Measurements from ENCODE around the gene HAP1. TPM values are rescaled to one million over a fixed set of nuclear protein-coding genes. Genes with fewer than 3 reads are reported as not detected.

Gene HAP1
- total and polyA plus RNA-seq, 4 donors: under 0.01 to 0.05 (median 0.03) TPM

DNA sequence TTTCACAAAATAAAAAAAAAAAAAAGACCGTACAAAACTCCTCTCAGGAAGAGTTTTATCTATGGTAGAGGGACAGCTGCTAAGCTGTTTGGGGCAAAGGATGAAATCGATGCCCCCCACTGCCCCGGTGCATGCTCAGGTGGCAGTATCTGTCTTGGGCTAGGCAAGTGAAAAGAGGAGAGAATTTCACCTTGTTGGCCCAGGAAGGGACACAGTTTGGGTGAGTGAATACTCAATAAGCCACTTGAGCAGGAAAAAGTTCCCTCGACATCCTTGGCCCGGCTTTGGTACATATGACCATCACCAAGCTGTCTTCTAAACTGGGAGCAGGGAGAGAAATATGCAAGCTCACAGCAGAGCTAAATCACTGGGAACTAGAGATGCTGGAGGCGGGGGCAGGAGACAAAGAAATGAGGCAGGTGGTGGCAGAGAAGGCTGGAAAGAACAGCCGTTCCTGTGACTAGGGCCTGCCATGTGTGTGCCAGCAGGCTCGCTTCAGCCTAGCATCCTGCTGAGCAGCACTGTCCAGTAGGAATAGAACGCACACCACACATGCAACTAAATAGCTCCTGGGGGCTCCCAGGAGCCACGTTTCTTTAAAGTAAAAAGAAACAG, 53.9 kb downstream of the HAP1 start:
- TF ChIP-seq, protein P1, sequence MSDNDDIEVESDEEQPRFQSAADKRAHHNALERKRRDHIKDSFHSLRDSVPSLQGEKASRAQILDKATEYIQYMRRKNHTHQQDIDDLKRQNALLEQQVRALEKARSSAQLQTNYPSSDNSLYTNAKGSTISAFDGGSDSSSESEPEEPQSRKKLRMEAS (IDR thresholded peaks at IDR 0.05): no peak
- TF ChIP-seq, protein P2, sequence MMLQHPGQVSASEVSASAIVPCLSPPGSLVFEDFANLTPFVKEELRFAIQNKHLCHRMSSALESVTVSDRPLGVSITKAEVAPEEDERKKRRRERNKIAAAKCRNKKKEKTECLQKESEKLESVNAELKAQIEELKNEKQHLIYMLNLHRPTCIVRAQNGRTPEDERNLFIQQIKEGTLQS (IDR thresholded peaks at IDR 0.05): no peak
- no peak overlapping the region for H3K9ac ChIP-seq (ENCODE audit: low read depth in 1 of 2, low read length in 2 of 2)
- DNase-seq (ENCODE audit: low spot score): no peak
- no peaks in the 10 kb centered on the region for H3K27me3 ChIP-seq (ENCODE audit: control insufficient read depth in 4 of 4, insufficient read depth in 4 of 4, low read length in 3 of 4)
- no peak overlapping the region for H3K27ac ChIP-seq (ENCODE audit: low read depth in 1 of 2, low read length in 2 of 2)
- WGBS: 90% methylated on average over 10 of the region's 10 CpGs
- H3K9me3 ChIP-seq (ENCODE audit: control insufficient read depth in 4 of 4, low read length in 3 of 4): no peaks in the 10 kb centered on the region
- H3K4me3 ChIP-seq (ENCODE audit: low read depth in 1 of 3, low read length in 3 of 3): no peak overlapping the region
- H3K4me1 ChIP-seq (ENCODE audit: control insufficient read depth in 4 of 4, insufficient read depth in 4 of 4, low read length in 3 of 4): peaks cover 2 to 9% (median 9%) of the 10 kb centered on the region in 4 donors
- no peaks in the 10 kb centered on the region for H3K36me3 ChIP-seq (ENCODE audit: control insufficient read depth in 4 of 4, insufficient read depth in 3 of 4, low read depth in 1 of 4, low read length in 3 of 4)

DNA sequence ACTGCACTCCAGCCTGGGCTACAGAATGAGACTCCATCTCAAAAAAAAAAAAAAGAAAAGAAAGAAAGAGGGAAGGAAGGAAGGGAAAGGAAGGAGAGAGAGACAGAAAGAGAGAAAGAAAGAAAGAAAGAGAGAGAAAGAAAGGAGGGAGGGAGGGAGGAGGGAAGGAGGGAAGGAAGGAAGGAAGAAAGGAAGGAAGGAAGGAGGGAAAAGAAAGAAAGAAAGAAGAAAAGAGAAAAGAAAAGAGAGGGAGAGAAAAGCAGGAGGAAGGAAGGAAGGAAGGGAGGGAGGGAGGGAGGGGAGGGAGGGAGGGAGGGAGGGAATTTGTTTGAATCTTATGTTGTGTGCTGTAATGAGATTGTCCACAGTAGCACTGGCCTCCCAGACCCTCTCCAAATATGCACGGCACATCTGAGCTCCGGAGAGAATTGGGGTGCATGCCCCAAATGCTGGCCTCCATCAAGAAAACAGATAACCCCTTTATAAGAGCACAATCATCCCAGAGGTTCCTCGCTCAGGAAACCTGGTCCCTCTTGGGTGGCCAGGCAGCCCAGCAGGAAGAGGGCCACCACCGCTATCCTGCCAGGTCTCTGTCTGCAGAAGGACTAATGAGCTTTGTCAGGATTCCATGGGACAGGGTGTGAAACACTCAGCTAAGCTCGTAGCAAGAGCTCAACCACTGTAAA, 54.6 kb downstream of the HAP1 start:
- Histone ChIP-seq H3K27me3 (ENCODE audit: control insufficient read depth in 4 of 4, insufficient read depth in 4 of 4, low read length in 3 of 4) (no peaks in the 10 kb centered on the region), H3K9me3 (ENCODE audit: control insufficient read depth in 4 of 4, low read length in 3 of 4) (no peaks in the 10 kb centered on the region), H3K36me3 (ENCODE audit: control insufficient read depth in 4 of 4, insufficient read depth in 3 of 4, low read depth in 1 of 4, low read length in 3 of 4) (no peaks in the 10 kb centered on the region), H3K27ac (ENCODE audit: low read depth in 1 of 2, low read length in 2 of 2) (no peak overlapping the region), H3K4me1 (ENCODE audit: control insufficient read depth in 4 of 4, insufficient read depth in 4 of 4, low read length in 3 of 4) (peaks cover 2 to 12% (median 10%) of the 10 kb centered on the region in 4 donors), H3K4me3 (ENCODE audit: low read depth in 1 of 3, low read length in 3 of 3) (no peak overlapping the region), H3K9ac (ENCODE audit: low read depth in 1 of 2, low read length in 2 of 2) (no peak overlapping the region)
- WGBS: 84% methylated on average over 5 of the region's 5 CpGs
- no peak for DNase-seq (ENCODE audit: low spot score)
- TF ChIP-seq NR2F2 (IDR thresholded peaks at IDR 0.05) (no peak), SP1 (IDR thresholded peaks at IDR 0.05) (no peak), GABPA (IDR thresholded peaks at IDR 0.05 in 1 of 2, conservative IDR thresholded peaks at IDR 0.05 in 1 of 2) (no peak), HNF4A (conservative IDR thresholded peaks at IDR 0.05) (no peak), FOXA2 (IDR thresholded peaks at IDR 0.05) (no peak), TAF1 (conservative IDR thresholded peaks at IDR 0.05) (no peak), HNF4G (IDR thresholded peaks at IDR 0.05) (no peak), RAD21 (IDR thresholded peaks at IDR 0.05) (no peak), RXRA (IDR thresholded peaks at IDR 0.05) (no peak), FOXA1 (IDR thresholded peaks at IDR 0.05) (no peak), YY1 (IDR thresholded peaks at IDR 0.05) (no peak), JUND (IDR thresholded peaks at IDR 0.05) (no peak), EGR1 (IDR thresholded peaks at IDR 0.05; ENCODE audit: low read depth in 2 of 2) (no peak)
- TF ChIP-seq, protein P2 (IDR thresholded peaks at IDR 0.05): no peak
- TF ChIP-seq, protein P3, sequence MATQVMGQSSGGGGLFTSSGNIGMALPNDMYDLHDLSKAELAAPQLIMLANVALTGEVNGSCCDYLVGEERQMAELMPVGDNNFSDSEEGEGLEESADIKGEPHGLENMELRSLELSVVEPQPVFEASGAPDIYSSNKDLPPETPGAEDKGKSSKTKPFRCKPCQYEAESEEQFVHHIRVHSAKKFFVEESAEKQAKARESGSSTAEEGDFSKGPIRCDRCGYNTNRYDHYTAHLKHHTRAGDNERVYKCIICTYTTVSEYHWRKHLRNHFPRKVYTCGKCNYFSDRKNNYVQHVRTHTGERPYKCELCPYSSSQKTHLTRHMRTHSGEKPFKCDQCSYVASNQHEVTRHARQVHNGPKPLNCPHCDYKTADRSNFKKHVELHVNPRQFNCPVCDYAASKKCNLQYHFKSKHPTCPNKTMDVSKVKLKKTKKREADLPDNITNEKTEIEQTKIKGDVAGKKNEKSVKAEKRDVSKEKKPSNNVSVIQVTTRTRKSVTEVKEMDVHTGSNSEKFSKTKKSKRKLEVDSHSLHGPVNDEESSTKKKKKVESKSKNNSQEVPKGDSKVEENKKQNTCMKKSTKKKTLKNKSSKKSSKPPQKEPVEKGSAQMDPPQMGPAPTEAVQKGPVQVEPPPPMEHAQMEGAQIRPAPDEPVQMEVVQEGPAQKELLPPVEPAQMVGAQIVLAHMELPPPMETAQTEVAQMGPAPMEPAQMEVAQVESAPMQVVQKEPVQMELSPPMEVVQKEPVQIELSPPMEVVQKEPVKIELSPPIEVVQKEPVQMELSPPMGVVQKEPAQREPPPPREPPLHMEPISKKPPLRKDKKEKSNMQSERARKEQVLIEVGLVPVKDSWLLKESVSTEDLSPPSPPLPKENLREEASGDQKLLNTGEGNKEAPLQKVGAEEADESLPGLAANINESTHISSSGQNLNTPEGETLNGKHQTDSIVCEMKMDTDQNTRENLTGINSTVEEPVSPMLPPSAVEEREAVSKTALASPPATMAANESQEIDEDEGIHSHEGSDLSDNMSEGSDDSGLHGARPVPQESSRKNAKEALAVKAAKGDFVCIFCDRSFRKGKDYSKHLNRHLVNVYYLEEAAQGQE (IDR thresholded peaks at IDR 0.05): no peak
- TF ChIP-seq, protein P4, sequence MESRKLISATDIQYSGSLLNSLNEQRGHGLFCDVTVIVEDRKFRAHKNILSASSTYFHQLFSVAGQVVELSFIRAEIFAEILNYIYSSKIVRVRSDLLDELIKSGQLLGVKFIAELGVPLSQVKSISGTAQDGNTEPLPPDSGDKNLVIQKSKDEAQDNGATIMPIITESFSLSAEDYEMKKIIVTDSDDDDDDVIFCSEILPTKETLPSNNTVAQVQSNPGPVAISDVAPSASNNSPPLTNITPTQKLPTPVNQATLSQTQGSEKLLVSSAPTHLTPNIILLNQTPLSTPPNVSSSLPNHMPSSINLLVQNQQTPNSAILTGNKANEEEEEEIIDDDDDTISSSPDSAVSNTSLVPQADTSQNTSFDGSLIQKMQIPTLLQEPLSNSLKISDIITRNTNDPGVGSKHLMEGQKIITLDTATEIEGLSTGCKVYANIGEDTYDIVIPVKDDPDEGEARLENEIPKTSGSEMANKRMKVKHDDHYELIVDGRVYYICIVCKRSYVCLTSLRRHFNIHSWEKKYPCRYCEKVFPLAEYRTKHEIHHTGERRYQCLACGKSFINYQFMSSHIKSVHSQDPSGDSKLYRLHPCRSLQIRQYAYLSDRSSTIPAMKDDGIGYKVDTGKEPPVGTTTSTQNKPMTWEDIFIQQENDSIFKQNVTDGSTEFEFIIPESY (IDR thresholded peaks at IDR 0.05): no peak

Data from liver (tissue), 9 donors.